Nephron (organoid): Measurements from ENCODE around the gene GPT2.

ENCODE experiments used
- H3K27ac Mint-ChIP-seq, 3 experiments: 2 replicates each; pipeline ENCODE4 v1.8.0; 2020; ENCODE audit warnings: mixed read lengths in 3 of 3, mild to moderate bottlenecking in 2 of 3, moderate library complexity in 1 of 3
- H3K27me3 Mint-ChIP-seq: 2 replicates; pipeline ENCODE4 v1.8.0; 2021; ENCODE audit warnings: low read depth, mild to moderate bottlenecking, moderate library complexity, mixed read lengths
- H3K36me3 Mint-ChIP-seq: 2 replicates; pipeline ENCODE4 v1.8.0; 2020; ENCODE audit warnings: low read depth, mixed read lengths
- H3K4me1 Mint-ChIP-seq: 2 replicates; pipeline ENCODE4 v1.8.0; 2020; ENCODE audit warnings: mixed read lengths
- H3K4me3 Mint-ChIP-seq, 3 experiments: 2 replicates each; pipeline ENCODE4 v1.8.0; 2020; ENCODE audit warnings: mild to moderate bottlenecking in 3 of 3, mixed read lengths in 3 of 3, moderate library complexity in 2 of 3
- H3K9me3 Mint-ChIP-seq: 2 replicates; pipeline ENCODE4 v1.8.0; 2020; ENCODE audit warnings: mixed read lengths
- TF ChIP-seq, protein P1 (sequence below), 3 experiments: fragments of 200-600 bp; sonication (generic); IDR thresholded peaks; one replicate each; pipeline ENCODE4 v1.5.0; 2021; ENCODE audit warnings: antibody characterized with exemption in 3 of 3; ENCODE audit not compliant: unreplicated experiment in 3 of 3

GPT2 gene, protein sequence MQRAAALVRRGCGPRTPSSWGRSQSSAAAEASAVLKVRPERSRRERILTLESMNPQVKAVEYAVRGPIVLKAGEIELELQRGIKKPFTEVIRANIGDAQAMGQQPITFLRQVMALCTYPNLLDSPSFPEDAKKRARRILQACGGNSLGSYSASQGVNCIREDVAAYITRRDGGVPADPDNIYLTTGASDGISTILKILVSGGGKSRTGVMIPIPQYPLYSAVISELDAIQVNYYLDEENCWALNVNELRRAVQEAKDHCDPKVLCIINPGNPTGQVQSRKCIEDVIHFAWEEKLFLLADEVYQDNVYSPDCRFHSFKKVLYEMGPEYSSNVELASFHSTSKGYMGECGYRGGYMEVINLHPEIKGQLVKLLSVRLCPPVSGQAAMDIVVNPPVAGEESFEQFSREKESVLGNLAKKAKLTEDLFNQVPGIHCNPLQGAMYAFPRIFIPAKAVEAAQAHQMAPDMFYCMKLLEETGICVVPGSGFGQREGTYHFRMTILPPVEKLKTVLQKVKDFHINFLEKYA

DNA sequence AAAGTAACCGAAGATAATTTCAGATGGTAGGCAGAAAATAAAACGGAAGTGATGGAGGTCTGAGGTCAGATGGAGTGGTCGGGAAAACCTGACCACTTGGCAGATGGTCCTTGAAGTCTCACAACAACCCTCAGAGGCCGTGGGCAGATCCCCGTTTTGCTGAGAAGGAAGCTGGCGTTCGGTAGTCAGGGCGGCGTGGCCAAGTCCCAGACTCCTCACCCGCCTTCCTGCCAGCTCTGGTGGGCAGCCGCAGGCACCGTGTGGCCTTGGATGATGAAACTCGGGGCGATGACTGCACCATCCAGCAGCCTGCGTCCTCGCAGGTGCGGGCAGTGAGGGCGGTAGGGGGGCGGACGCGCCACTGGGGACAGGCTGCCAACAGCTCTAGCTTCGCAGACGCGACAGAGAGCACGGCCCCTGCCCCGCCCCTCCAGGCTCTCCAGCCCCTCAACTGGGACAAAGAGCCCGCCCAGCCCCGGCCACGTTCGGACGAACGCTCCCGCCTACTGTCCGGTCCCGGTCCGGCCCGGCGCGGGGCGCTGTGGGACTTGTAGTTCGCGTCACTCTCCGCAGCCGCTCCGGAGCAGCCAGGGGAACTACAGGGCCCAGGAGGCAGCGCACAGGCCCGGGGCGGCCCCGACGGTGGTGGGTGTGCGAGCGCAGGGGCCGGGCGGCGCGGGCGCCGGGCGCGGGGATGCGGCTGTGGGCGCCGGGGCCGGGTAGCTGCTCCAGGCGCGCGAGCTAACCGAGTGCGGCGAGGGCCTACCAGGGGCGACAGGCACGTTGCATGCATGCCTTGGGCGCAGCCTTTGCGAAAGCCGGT, at the start of gene GPT2:
GPT2 (plus strand) TSS at position 673 of the 823 bp plus-strand sequence. CDS start 354 bp downstream, outside the sequence.
- Mint-ChIP-seq H3K36me3 (peaks cover 3% of the 10 kb centered on the region), H3K27me3 (peaks cover 41% of the 10 kb centered on the region), H3K9me3 (no peaks in the 10 kb centered on the region), H3K4me3 (peak within 1 kb of the TSS; percentile 89 to 98 (median 90)), H3K27ac (peak within 1 kb of the TSS; percentile 44 to 69 (median 49)), H3K4me1 (peaks cover 22% of the 10 kb centered on the region)
- TF ChIP-seq, protein P1, sequence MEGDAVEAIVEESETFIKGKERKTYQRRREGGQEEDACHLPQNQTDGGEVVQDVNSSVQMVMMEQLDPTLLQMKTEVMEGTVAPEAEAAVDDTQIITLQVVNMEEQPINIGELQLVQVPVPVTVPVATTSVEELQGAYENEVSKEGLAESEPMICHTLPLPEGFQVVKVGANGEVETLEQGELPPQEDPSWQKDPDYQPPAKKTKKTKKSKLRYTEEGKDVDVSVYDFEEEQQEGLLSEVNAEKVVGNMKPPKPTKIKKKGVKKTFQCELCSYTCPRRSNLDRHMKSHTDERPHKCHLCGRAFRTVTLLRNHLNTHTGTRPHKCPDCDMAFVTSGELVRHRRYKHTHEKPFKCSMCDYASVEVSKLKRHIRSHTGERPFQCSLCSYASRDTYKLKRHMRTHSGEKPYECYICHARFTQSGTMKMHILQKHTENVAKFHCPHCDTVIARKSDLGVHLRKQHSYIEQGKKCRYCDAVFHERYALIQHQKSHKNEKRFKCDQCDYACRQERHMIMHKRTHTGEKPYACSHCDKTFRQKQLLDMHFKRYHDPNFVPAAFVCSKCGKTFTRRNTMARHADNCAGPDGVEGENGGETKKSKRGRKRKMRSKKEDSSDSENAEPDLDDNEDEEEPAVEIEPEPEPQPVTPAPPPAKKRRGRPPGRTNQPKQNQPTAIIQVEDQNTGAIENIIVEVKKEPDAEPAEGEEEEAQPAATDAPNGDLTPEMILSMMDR (IDR thresholded peaks at IDR 0.05; ENCODE audit: unreplicated experiment in 3 of 3), result no peak

DNA sequence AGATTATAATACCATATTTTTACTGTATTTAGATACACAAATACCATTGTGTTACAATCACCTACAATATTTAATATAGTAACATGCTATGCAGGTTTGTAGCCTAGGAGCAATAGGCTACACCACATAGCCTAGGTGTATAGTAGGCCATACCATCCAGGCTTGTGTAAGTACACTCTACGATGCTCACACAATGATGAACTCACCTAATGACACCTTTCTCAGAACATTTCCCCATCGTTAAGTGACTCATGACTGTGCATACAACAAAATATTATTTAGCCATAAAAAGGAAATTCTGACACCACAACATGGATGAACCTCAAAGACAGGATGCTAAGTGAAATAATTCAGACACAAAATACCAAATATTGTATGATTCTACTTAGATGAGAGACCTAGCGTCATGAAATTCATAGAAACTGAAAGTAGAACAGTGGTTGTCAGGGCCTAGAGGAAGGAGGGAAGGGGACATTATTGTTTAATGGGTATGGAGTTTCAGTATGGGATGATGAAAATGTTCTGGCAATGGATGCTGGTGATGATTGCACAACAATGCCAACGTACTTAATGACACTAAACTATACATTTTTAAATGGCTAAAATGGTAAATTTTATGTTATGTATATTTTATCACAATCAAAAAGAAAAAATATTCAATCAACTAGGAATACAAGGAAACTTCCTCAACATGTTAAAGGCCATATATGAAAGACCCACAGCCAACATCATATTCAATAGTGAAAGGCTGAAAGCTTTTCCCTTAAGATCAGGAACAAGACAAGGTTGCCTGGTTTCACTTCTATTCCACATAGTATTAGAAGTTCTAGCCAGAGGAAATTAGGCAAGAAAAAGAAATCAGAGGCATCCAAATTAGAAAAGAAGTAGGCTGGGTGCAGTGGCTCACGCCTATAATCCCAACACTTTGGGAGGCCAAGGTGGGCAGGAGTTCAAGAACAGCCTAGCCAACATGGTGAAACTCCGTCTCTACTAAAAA, 47.3 kb upstream of the GPT2 start:
- H3K27me3 Mint-ChIP-seq, result peaks cover 4% of the 10 kb centered on the region
- TF ChIP-seq, protein P1 (IDR thresholded peaks at IDR 0.05; ENCODE audit: unreplicated experiment in 3 of 3), result no peak

DNA sequence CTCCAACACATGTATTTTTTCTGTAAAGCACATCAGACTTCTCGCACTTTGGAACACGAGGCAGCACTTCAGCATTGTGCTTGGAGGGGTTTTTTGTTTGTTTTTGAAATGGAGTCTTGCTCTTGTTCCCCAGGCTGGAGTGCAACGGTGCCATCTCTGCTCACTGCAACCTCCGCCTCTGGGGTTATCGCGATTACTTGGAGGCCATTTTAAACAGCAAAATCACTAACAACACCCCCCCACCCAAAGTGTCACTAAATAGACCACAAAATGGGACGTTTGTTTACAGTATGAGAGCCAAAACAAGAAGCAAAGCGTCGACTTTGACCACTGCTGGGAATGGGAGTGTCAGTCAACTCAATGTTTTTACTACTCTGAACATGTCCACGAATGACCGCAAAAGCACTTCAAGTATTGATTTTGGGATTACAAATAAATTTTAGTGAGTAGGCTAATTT, 44.1 kb upstream of the GPT2 start:
- no peak overlapping the region for H3K27ac Mint-ChIP-seq
- peaks cover 6% of the 10 kb centered on the region for H3K9me3 Mint-ChIP-seq
- TF ChIP-seq, protein P1 (IDR thresholded peaks at IDR 0.05; ENCODE audit: unreplicated experiment in 3 of 3), result no peak
- no peaks in the 10 kb centered on the region for H3K4me1 Mint-ChIP-seq
- no peaks in the 10 kb centered on the region for H3K27me3 Mint-ChIP-seq
- no peaks in the 10 kb centered on the region for H3K36me3 Mint-ChIP-seq
- no peak overlapping the region for H3K4me3 Mint-ChIP-seq

More for the DNA sequence above, 47.3 kb upstream of the GPT2 start:
- Mint-ChIP-seq H3K27ac (no peak overlapping the region), H3K9me3 (peaks cover under 1% of the 10 kb centered on the region), H3K36me3 (no peaks in the 10 kb centered on the region), H3K4me3 (no peak overlapping the region), H3K4me1 (no peaks in the 10 kb centered on the region)

DNA sequence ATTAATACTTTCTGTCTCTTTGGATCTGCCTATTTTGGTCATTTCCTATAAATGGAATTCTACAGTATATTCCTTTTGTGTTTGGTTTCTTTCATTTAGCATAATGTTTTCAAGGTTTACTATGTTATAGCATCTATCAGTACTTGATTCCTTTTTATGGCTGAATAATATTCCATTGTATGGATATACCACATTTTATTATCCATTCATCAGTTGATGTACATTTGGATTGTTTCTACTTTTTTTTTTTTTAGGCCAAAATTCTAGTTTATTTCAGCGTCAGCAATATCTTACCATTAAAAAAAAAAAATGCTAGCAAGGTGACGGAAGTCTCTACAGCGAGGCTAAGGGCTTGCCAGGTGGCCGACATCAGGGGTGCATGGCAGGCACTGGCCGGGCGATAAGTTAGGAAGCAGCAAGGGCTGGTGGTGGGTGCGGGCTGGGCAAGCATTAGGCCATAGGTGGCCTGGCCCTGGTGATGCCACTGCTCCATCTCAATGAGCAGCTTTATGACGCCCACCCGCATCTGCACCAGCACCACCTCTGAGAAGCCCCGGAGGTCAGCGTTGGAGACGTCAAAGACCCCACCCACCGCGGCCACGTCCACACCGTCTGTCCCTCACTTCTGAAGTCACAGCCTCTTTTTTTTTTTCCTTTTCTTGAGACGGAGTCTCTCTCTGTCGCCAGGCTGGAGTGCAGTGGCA, 41.8 kb upstream of the GPT2 start:
- TF ChIP-seq, protein P1 (IDR thresholded peaks at IDR 0.05; ENCODE audit: unreplicated experiment in 3 of 3), result no peak
- H3K27ac Mint-ChIP-seq, result no peak overlapping the region
- peaks cover 6% of the 10 kb centered on the region for H3K9me3 Mint-ChIP-seq
- no peak overlapping the region for H3K4me3 Mint-ChIP-seq
- no peaks in the 10 kb centered on the region for H3K36me3 Mint-ChIP-seq
- no peaks in the 10 kb centered on the region for H3K4me1 Mint-ChIP-seq
- H3K27me3 Mint-ChIP-seq, result no peaks in the 10 kb centered on the region
